GM18508 (cell line): ENCODE results near the gene ZNF548.
A peak's percentile ranks its signal among the peaks of the same experiment; 100 is the strongest.
"Not testable (repeated sequence)": the region's sequence is repeated elsewhere in the genome, so short reads cannot be mapped to it uniquely, and the experiment has no call there.

Experiments
- ATAC-seq: cut with Tn5 transposase; IDR thresholded peaks from one replicate; pipeline ENCODE4 v1.9.1; 2021; ENCODE audit warnings: moderate number of reproducible peaks; ENCODE audit not compliant: insufficient read depth, unreplicated experiment

Gene ZNF548

DNA sequence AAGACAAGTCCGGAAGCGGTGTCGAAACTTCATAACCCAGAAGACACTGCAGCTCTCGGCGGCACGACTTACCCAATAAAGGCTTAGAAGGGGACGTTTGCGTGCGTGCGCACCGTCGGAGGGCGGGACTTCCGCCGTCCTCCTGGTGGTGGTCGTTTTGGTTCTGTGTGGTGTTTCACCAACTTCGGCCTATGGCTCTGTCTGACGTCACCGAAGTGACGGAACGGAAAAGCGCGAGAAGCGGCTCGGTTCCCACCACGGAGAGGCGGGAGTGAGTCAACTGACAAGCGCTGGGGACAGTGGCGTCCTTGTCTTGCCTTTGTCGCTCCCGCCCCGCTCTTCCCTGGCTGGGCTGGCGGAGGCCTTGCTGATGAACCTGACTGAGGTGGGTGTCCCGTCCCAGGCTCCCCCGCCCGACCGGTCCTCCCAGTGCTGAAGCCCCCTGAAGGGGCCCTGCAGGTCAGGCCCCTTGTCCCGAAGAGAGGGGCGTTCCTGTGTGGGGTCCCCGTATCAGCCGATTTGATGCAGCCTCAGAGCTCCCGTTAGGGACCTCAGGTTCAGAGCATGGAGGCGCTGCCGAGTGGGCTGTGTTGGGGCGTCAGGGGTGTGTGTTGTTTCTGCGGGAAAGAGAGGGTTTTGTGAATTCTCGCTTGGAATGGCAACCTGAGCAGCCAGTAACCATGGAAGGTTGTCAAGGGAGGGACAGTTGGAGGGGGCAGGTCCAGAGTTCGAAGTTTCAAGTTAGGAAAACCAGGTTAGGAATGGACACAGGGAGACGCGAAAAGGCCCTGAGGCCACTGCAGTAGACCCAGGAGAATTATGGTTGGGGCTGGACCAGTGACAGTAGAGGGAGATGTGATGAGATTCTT, at the start of gene ZNF548:
Gene ZNF548 (plus strand): TSS at position 125 of the 869 bp plus-strand sequence. CDS start 246 bp downstream, at position 371.
- ATAC-seq = peak; percentile 93

DNA sequence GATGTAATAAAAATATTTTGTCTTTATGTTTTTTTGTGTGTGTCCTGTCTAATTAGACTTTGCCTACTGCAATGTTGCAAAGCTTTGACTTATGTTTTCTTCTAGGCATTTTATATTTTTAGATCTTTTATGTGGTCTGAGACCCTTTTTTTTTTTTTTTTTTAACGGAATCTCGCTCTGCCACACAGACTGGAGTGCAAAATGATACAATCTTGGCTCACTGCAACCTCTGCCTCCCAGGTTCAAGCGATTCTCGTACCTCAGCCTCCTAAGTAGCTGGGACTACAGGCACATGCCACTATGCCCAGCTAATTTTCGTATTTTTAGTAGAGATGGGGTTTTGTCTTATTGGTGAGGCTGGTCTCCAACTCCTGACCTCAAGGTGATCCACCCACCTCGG, 47.1 kb upstream of the ZNF548 start:
- no peak for ATAC-seq

DNA sequence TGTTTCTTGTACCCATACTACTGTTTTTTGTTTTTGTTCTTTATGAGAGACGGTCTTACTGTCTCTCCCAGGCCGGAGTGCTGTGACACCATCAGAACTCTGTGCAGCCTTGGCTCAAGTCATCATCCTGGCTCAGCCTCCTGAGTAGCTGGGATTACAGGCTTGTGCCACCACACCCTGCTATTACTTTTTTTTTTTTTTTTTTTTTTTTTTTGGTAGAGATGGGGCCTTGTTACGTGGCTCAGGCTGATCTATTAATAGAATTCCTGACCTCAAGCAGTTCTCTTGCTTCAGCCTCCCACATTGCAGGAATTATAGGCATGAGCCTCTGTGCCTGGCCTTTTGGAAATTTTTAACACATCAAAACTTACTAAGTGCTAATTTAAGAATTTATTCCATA, 41.5 kb upstream of the ZNF548 start:
- no peak for ATAC-seq

DNA sequence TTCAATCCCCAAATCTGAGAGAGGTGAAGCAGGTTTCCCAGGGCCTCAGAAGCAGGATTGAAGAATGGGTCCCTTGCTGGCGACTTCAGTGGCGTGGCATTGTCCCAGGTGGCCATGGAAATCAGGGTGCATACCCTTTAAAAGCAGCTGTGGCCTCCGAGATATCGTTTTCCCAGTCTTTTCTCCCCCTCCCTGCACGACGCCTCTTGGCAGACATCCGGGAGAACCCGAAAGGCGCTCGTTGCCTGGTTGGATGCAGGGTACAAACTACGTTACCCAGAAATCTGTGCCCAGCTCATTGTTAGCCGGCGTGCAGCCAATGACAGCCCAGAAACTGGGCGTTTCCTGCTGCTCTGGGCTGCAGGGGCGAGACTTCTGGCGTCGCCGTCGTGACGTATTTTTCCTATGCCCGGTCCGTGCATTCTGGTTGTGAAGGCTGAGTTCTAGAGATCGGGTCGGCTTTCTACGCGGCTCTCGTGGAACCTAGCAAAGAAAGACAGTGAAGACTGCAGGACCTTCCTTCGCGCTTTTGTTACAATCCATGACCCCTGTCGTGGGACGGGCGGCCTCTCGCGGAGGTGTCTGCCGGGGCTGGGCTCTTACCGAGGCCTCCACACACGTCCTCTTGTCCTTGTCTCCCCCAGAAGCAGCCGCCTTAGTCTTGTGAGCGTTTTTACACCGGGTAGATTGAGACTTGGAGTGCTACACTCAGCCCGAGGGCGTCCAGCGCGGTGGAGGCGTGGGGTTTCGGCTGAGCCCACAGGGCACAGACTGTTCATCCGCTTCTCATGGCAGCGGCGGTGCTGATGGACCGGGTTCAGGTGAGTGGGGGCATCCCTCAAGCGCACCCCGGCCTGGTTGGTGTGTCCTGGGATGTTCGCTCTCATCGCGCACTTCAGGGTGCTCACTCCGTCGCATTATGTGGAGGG, 38.5 kb upstream of the ZNF548 start, which contains the start of gene ZNF304:
Gene ZNF304 (plus strand): TSS at position 395 of the 929 bp plus-strand sequence. CDS start 394 bp downstream, at position 789.
- ATAC-seq = peak; percentile 87

DNA sequence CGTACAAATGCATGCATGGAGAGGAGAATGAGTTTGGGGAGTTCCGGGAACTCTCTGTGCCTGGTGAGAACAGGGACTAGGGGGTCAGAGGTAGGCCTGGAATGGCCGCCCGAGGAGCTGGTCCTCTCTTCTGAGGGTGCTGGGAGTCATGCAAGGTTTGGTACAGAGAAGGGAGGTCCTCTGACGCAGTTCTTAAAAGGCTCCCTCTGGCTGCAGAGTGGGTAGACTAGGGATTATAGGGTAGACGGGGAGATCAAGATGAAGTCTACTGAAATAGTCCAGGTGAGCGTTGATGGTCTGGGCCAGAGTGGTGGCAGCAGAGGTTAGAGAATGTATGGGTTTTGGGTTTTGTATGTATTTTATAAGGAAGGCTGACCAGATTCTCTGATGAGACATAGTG, 37.8 kb upstream of the ZNF548 start:
- no peak for ATAC-seq

DNA sequence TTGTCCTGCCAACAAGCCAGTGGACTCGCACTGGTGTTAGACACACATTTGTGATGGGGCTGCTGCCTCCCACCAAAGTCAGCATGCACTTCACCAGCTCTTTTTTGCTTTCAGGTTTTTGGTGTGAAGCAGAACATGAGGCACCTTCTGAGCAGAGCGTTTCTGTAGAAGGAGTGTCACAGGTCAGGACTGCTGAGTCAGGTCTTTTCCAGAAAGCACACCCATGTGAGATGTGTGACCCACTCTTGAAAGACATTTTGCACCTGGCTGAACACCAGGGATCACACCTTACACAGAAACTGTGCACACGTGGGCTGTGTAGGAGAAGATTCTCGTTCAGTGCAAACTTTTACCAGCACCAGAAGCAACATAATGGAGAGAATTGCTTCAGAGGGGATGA, 33.7 kb upstream of the ZNF548 start:
- ATAC-seq = no peak

DNA sequence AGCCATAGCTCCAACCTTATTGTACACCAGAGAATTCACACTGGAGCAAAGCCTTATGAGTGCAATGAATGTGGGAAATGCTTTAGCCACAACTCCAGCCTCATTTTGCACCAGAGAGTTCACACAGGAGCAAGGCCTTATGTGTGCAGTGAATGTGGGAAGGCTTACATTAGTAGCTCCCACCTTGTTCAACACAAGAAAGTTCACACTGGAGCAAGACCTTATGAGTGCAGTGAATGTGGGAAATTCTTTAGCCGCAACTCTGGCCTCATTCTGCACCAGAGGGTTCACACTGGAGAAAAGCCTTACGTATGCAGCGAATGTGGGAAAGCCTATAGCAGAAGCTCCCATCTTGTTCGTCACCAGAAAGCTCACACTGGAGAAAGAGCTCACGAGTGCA, 32.2 kb upstream of the ZNF548 start:
- ATAC-seq = no peak

DNA sequence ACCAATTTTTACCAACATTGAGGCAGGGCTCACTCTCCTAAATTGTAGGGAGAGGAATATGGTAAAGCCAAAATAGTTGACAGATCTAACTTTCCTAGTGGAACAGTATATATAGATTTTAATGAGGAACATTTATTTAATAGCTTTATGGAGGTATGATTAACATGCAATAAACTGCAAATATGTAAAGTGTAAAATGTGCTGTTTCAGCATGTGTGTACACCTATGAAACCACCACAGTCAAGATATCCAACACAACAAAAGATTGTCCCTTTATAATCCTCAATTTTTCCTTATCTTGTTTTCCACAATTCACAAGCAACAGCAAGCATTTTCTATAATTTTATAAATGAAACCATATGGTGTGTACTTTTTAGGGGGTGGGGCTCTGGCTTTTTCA, 30.4 kb upstream of the ZNF548 start:
- no peak for ATAC-seq

DNA sequence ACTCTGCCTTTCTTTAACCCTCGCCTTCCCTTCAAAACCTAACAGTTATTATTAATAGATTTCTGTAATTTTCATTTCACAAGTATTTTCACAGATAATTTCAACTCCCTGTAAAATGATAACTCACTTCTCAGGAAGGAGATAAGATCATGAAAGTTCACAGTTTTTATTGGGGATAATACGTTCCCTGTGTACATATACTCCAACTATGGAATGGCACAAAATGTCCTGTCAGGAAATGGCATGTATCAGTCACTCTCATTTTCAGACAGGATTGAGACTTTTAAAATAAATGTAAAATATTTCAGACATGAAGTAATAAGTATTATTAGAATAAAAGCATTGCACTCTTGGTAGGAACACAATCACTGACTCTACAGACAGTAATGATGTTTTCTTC, 27.2 kb upstream of the ZNF548 start:
- ATAC-seq = no peak

DNA sequence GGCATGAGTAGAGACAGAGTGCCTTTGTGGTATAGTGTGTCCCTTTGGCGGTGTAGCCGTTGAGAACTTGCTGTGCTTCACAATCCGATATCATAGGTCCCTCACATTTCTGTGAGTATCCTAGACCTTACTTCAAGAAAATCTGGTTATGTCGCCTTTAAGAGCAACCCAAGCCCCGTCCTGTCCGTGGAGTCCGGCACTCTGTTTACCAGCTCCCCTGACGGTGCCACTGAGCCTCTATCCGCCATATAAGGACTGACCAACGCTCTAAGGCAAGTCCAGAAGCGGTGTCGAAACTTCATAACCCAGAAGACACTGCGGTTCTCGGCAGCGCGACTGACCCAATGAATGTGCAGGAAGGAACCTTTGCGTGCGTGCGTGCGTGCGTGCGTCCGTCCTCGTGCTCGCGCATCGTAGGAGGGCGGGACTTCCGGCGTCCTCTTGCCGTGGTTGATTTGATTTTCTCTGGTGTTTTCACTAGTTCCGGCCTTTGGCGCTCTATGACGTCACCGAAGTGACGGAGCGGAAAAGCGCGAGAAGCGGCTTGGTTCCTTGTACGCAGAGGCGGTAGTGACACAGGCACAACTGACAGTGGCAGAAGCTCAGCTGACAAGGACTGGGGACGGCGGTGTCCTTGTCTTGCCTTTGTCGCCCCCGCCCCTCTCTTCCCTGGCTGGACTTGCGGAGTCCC, 26.5 kb upstream of the ZNF548 start, which contains the start of the genes TRAPPC2B and ZNF547:
Gene TRAPPC2B (plus strand): TSS at position 555 of the 691 bp plus-strand sequence. CDS start 1,283 bp downstream, outside the sequence.
Gene ZNF547 (plus strand): TSS at position 555 of the 691 bp plus-strand sequence. CDS start 5,005 bp downstream, outside the sequence.
- ATAC-seq = peak; percentile 94

DNA sequence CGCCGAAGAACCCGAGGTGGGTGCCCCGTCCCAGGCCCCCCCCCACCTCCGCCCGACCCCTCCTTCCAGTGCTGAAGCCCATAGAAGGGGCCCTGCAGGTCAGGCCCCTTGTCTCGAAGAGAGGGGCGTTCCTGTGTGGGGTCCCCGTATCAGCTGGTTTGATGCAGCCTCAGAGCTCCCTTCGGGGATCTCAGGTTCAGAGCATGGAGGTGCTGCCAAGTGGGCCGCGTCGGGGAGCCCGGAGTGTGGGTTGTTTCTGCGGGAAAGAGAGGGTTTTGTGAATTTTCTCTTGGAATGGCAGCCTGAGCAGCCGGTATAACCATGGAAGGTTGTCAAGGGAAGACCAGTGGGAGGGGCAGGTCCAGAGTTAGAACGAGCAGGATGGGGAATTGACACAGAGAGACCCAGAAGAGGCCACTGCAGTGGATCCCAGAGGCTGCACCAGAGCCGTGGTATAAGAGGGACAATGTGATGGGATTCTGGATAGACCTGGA, 25.9 kb upstream of the ZNF548 start:
- ATAC-seq = no peak

DNA sequence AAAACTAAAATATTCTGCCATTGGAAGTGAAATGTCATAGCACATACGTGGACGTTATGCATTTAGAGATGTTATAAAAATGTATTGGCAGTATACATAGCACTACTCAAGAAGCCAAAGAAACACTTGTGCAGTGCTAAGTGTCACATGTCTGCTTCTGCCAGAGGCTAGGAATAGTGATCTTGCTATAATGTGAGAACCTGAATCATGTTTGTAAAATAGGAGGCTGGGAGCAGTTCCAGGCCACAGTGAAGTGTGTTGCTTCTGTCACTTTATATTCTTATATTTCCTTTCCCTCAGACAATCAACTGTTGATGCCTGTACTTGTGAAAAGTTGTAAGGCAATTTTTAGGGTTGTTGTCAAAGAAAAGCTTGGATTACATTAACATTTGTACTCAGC, 22.9 kb upstream of the ZNF548 start:
- ATAC-seq = no peak

DNA sequence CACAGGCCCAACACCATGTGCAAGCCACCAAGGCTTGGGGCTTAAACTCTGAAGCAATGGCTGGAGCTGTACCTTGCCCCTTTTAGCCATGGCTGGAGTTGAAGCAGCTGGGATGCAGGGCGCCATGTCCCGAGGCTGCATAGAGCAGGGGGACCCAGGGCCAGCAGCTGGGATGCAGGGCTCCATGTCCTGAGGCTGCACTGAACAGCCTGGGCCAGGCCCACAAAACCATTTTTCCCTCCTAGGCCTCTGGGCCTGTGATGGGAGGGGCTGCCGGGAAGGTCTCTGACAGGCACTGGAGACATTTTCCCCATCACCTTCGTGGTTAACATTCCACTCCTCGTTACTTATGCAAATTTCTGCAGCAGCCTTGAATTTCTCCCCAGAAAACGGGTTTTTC, 15.5 kb upstream of the ZNF548 start:
- no peak for ATAC-seq

DNA sequence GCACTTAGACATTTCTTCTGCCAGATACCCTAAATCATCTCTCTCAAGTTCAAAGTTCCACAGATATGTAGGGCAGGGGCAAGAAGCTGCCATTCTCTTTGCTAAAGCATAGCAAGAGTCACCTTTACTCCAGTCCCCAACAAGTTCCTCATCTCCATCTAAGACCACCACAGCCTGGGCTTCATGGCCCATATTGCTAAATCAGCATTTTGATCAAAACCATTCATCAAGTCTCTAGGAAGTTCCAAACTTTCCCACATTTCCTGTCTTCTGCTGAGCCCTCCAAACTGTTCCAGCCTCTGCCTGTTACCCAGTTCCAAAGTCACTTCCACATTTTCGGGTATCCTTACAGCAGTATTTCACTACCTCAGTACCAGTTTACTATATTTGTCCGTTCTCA, 15.0 kb upstream of the ZNF548 start:
- ATAC-seq = not testable (repeated sequence)

DNA sequence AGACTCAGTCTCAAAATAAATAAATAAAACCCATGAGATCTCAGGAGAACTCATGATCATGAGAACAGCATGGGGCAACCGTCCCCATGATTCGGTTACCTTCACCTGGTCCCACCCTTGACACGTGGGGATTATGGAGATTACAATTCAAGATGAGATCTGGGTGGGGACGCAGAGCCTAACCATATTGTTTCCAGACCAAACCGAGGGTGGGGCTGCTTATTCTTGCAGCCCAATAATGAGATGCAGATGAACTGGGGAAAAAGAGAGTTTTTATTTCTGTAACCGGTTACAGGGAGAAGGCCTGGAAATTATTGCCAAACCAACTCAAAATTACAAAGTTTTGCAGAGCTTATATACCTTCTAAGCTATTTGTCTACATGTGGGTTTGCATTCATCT, 13.5 kb upstream of the ZNF548 start:
- no peak for ATAC-seq

DNA sequence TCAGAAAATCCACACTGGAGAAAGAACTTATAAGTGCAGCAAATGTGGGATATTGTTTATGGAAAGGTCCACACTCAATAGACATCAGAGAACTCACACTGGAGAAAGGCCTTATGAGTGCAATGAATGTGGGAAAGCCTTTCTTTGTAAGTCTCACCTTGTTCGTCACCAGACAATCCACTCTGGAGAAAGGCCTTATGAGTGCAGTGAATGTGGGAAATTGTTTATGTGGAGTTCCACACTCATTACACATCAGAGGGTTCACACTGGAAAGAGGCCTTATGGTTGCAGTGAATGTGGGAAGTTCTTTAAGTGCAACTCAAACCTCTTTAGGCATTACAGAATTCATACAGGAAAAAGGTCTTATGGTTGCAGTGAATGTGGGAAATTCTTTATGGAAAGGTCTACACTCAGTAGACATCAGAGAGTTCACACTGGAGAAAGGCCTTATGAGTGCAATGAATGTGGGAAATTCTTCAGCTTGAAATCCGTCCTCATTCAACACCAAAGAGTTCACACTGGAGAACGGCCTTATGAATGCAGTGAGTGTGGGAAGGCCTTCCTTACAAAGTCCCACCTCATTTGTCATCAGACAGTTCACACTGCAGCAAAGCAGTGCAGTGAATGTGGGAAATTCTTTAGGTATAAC, 12.0 kb upstream of the ZNF548 start:
- ATAC-seq = no peak

DNA sequence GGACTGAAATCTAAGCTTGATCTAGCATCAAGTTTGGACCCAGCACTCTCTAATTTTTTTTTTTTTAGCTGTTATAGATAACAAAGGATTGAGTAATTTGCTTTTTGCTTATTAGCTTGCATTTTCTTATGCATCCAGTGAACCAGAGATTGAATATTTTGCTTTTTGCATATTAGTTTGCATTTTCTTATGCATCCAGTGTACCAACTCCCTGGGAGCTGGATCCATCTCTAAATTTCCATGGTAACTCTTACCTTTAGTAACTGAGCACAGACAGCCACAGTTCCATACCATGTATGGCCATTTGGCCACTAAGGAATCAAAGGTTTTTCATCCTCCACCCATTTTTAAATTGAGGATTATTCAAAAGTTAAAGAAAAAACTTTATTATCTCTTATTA, 8.7 kb upstream of the ZNF548 start:
- no peak for ATAC-seq

DNA sequence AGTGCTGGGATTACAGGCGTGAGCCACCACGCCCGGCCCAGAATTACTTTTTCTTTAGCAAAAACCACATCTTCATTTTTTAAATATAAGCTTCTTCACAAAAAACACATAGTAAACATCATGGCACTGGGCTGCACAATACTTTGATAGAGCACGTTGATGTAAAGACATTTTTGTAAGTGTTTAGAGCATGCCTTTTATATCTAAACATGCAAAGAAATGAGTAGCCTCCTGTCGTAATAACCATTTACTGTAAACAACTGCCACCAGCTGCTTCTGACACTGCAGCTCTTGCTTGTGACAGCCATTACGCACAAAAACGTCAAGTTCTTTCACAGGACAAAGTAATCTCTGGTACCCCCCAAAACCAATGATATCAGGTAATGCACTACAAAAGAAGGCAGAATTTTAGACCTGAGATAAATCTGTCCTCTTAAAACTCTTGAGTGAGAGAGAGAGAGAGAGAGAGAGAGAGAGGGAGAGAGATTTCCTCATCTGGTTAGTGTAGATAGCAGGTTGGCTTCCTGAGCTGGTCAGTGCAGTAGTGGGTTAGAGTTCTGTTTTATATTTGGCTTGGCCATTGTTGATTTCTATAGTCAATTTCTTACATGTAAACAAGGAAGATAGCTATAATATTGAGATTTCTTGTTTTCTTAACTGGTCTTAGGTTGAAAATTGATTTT, 6.7 kb upstream of the ZNF548 start:
- ATAC-seq = no peak

DNA sequence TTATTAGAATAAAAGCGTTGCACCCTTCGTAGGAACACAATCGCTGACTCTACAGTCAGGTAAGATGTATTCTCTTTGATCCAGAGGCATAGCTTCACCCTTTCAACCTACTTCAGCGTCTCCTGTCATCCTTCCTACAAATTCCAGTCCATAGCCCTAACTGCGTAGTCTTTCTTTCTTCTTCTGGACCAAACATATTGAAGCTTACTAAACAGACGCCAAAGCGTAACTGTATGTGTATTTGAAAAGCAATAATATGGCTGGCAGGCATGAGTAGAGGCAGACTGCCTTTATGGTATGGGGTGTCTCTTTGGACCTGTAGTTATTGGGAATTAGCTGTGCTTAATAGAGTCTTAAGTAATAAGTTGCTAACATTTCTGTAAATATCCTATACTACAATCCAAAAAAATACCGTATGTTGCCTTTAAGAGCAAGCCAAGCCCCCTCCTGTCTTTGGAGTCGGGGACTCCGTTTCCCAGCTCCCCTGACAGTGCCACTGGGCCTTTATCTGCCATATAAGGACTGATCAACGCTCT, 392 bp upstream of the ZNF548 start:
- ATAC-seq = no peak
